Measurements from ENCODE around the gene XYLT1.

DNA sequence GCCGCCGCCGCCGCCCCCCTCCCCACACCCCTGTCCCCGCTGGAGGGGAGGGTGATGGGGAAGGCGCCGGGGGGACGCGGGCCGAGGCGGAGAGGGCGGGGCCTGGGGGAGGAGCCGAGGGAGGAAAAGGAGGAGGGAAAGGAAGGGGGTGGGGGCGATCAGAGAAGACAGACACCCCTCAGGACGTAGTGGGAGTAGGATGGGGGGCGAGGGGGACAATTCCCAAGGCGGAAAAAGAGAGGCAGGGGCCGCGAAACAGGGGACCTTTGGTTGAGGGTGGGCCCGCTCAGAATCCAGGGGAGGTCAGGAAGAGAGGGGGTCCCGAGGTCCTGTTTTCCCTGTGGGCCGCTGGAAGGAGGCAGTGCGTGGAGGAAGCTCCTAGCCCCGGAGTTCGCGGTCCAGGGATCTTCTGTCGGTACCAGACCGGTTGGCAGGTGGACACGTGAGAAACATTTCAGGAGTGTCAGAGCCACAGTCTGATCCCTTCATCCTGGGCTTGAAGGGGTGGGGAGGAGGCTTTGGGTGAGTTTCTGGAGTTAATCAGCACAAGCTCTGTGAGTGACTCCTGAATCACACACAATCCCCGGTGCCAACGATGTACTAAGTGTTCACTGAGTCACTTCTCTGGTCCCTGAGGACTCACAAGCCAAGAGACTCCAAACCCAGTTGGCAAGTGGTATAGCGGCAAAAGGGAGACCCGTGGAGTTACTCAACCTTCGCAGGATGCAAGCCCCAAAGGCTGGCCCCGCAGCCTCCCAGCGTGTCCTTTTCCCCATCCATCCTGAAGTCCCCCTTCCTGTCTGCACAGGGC lies at the start of gene XYLT1:
- TF ChIP-seq POLR2AphosphoS5 (IDR thresholded peaks at IDR 0.05) (no peak), RAD21 (conservative IDR thresholded peaks at IDR 0.05) (no peak), EZH2 (IDR thresholded peaks at IDR 0.05; ENCODE audit: borderline replicate concordance, insufficient read depth, low read length, poor library complexity, severe bottlenecking) (no peak), EP300 (conservative IDR thresholded peaks at IDR 0.05; ENCODE audit: poor library complexity, severe bottlenecking) (no peak)
- TF ChIP-seq, protein P1, sequence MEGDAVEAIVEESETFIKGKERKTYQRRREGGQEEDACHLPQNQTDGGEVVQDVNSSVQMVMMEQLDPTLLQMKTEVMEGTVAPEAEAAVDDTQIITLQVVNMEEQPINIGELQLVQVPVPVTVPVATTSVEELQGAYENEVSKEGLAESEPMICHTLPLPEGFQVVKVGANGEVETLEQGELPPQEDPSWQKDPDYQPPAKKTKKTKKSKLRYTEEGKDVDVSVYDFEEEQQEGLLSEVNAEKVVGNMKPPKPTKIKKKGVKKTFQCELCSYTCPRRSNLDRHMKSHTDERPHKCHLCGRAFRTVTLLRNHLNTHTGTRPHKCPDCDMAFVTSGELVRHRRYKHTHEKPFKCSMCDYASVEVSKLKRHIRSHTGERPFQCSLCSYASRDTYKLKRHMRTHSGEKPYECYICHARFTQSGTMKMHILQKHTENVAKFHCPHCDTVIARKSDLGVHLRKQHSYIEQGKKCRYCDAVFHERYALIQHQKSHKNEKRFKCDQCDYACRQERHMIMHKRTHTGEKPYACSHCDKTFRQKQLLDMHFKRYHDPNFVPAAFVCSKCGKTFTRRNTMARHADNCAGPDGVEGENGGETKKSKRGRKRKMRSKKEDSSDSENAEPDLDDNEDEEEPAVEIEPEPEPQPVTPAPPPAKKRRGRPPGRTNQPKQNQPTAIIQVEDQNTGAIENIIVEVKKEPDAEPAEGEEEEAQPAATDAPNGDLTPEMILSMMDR (IDR thresholded peaks at IDR 0.05; ENCODE audit: poor library complexity, severe bottlenecking), result no peak
- TF ChIP-seq, protein P2, sequence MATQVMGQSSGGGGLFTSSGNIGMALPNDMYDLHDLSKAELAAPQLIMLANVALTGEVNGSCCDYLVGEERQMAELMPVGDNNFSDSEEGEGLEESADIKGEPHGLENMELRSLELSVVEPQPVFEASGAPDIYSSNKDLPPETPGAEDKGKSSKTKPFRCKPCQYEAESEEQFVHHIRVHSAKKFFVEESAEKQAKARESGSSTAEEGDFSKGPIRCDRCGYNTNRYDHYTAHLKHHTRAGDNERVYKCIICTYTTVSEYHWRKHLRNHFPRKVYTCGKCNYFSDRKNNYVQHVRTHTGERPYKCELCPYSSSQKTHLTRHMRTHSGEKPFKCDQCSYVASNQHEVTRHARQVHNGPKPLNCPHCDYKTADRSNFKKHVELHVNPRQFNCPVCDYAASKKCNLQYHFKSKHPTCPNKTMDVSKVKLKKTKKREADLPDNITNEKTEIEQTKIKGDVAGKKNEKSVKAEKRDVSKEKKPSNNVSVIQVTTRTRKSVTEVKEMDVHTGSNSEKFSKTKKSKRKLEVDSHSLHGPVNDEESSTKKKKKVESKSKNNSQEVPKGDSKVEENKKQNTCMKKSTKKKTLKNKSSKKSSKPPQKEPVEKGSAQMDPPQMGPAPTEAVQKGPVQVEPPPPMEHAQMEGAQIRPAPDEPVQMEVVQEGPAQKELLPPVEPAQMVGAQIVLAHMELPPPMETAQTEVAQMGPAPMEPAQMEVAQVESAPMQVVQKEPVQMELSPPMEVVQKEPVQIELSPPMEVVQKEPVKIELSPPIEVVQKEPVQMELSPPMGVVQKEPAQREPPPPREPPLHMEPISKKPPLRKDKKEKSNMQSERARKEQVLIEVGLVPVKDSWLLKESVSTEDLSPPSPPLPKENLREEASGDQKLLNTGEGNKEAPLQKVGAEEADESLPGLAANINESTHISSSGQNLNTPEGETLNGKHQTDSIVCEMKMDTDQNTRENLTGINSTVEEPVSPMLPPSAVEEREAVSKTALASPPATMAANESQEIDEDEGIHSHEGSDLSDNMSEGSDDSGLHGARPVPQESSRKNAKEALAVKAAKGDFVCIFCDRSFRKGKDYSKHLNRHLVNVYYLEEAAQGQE (IDR thresholded peaks at IDR 0.05; ENCODE audit: borderline replicate concordance), result no peak
